ENCODE results near the gene ADCY2.
A peak's percentile ranks its signal among the peaks of the same experiment; 100 is the strongest.

The ADCY2 gene

GRCh38 chr5:7749626-7750025, 353.7 kb downstream of the ADCY2 start:
- DNase-seq (ENCODE audit: low read depth): no peak

- DNase-seq (ENCODE audit: low read depth): no peak
Observed at GRCh38 chr5:7751874-7752273, 355.9 kb downstream of the ADCY2 start.

- DNase-seq (ENCODE audit: low read depth): no peak
Observed at GRCh38 chr5:7753181-7753580, 357.2 kb downstream of the ADCY2 start.

DNA sequence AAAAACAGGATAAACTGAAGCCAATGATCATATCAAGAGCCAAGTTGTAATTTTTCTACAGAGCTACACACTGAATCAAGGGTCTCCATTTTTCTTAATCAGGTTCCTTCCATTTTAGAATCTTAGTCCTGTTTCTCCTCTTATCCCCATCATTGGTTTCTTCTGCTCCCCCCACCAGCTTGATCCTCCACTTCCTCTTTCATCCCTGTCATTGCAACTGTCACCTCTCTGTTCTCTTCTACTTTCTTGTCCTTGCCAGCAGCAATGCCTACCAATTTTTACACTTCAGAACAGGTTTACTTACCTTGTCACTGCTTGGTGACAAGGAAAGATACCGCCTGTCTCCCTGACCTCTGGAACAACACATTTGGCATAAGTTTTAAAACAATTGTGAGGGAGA, 357.7 kb downstream of the ADCY2 start:
- DNase-seq (ENCODE audit: low read depth): no peak

- no peak for DNase-seq (ENCODE audit: low read depth)
Observed at GRCh38 chr5:7754490-7754889, 358.6 kb downstream of the ADCY2 start.

- DNase-seq (ENCODE audit: low read depth): peak; percentile 23
Observed at GRCh38 chr5:7754997-7755596, 359.2 kb downstream of the ADCY2 start.

DNA sequence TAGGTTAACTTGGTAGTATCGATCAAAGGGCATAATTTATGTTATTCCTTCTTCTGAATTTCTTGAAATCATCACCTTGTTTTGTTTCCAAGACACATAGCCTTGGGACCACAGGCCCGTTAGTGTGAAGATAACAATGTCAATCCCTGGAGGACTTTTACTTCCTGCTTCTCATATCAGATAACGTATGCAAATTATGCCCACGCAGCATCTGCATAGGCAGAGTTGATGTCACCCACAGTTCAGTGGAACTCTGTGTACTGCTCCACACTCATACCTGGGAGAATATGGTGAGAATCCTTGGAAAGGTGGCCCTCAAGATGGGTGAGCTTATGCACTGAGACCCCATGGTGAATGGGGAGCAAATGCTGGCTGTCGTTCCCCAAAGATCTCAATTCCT, 360.0 kb downstream of the ADCY2 start:
- no peak for DNase-seq (ENCODE audit: low read depth)

- DNase-seq (ENCODE audit: low read depth): no peak
Observed at GRCh38 chr5:7756453-7756852, 360.5 kb downstream of the ADCY2 start.

DNA sequence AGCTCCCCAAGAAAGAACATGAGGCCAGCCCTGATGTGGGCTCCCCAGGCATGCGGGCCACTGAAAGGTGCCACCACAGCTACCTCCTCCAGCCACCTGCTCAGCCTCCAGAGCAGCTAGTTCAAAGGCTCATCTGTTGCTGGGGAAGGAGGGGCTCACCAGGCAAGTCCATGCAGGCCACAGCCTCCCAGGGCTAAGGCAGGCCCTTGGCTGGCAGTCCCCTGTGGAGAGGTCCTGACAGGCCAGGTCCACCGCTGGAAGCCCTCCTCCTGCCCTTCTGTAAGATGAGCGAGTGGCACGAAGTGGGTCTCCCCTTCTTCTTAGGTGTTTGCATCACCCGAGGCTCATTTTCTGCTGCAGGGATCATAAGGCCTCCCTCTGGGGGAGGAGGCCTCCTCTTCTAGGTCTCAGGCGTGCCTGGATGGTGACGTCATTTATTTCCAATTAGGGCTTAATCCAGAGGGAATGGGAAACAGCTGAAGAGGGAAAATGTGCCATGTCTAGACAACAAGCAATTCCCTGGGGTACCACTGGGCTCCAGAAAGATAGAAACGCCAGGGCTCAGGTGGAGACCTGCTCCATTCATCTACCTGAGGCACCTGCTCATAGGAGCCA, 363.4 kb downstream of the ADCY2 start:
- DNase-seq (ENCODE audit: low read depth): no peak

DNA sequence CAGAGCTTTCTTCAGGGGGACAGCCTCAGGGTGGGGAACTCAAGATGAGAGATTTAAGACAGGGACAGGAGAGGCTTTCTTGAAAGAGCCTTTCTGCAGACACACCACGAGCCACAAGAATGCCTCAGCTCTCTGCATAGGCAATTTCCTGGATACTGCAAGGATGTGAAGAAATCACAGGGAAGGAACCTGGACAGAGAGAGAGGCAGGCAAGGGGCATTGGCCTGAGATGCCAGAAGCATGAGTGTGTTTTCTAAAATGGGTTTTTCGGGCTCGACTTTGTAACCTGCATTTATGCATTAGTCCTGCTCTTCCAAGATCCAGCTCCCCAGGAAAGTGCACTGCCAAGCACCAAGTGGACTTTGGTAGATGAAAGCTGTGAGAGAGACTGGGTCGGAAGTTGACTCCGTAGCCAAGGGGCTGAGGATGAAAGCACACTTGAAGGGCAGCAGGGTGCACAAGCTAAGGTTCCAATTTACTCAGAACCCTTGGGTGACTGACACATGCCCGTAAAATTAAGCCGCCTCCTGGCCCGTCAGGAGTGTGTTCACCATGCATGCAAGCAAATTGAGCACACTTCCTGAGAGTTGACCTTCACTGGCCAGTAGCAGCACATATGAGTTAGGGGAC, 364.1 kb downstream of the ADCY2 start:
- DNase-seq (ENCODE audit: low read depth): no peak

GRCh38 chr5:7762267-7762666, 366.3 kb downstream of the ADCY2 start:
- no peak for DNase-seq (ENCODE audit: low read depth)

GRCh38 chr5:7763621-7764072, 367.7 kb downstream of the ADCY2 start:
- no peak for DNase-seq (ENCODE audit: low read depth)

DNA sequence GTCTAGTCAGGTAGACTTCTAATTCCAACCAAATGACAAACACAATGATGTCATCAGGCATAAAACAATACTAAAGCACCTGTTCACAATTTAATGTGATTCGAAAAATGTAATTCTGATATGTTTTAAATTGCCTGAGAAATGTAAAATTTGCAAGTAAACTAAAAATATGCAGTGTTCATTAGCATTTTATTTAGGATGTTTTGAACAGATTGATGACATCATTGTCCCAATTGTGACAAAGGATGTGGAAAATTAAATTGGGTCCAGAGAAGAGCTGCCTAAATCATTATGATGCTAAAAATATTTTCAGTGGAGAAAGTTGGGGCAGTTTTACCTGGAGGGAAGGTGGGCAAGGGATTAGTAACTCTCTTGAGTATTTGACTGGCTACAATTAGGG, 368.5 kb downstream of the ADCY2 start:
- DNase-seq (ENCODE audit: low read depth): no peak

- DNase-seq (ENCODE audit: low read depth): no peak
Observed at GRCh38 chr5:7770436-7770835, 374.5 kb downstream of the ADCY2 start.

DNA sequence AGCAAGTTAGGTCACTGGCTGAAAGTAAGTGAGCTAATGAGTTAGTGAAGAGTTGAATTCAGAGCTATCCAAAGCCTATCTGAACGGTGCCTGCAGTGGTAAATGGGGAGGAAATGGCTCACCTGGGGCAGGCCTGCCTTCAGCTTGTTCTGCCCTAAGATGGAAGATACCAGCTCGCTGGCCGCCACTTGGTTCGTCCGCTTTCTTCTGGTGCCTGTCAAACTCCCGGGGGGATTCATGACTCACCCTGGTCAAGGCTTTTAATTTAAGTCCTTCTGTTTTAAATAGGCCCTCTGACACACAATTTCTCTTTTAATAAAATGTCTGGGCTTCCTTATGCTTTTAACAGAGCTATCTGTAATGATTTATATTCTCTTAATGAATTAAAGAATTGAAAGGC, 376.2 kb downstream of the ADCY2 start:
- DNase-seq (ENCODE audit: low read depth): no peak

DNA sequence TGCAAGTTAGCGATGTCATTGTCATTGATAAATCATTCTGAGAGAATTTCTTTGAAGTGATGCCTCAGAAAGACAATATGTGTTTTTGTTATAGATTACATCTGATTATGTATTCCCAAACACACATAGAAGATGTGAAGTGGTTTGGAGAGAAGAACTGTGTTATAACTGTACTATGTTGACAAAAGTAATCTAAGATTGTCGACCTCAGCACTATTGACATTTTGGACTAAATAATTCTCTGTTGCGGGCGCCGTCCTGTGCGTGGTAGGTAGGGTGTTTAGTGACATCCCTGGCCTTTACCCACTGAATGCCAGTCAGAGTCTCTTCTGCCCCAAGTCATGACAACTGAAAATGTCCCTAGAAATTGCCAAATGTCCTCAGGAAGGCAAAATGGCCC, 377.2 kb downstream of the ADCY2 start:
- no peak for DNase-seq (ENCODE audit: low read depth)

- DNase-seq (ENCODE audit: low read depth): no peak
Observed at GRCh38 chr5:7776442-7776841, 380.5 kb downstream of the ADCY2 start.

DNA sequence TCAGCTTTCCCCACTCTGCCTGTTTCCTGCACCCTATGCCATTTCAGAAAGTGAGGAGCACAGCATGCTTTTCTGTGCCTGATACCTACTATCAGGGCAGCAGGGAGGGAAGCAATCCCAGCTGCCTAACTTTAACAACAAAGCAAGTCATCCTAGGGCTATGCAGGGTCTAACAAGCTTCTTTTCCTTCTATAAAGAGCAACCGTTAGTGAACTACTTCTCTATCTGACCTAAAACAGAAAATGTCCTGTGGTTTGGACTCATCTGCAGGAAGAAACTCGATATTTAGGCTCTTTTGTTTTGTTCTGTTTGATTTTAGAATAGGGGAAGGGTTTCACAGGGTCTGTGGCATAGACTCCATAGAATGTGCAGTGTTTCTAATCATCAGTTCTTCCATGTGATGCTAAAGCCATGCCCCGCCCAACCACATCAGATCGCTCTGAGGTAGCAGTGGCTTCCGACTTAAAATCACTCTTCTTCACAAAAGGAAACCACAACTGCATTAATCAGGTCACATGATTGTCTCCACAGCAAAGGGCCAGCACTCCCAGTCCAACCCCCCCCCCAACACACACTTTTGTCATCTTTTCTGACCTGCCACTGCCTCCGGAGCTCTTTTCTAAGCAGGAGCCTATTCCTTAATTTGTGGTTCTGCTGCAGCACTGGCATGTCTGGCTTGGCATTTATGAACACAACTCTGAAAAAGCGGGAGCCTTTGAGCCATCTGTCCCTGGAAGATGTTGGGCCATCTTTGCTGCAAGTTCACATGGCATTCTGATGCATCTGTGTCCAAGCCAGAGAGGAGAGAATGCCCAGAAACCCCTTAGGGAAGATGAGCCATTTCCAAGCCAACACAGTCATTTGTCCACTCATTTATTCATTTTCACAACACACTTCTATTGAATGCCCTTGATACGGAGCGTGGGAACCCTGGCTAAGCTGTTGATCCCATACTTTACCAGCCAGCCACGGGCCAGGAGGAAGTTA, 383.4 kb downstream of the ADCY2 start:
- DNase-seq (ENCODE audit: low read depth): no peak

DNA sequence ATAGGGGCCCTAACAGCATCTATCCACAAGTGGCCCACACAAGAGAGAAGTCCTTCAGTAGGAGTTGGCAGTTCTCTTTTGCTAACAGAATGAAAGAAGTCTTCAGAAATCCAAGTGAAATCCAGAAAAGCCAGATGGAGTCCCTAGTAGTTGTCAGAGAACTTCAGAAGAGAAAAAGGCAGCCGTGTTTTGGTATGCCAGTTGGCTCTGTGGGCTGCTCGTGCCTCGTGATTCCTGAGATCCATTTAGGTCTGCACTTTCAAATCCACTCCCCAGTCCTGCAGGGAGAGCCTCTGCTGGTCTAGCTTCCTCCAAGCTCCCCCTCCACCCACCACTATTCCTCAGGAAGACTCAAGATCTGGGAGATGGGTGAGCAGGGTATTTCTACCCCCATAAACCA, 386.0 kb downstream of the ADCY2 start:
- no peak for DNase-seq (ENCODE audit: low read depth)

- no peak for DNase-seq (ENCODE audit: low read depth)
Observed at GRCh38 chr5:7784683-7785380, 388.9 kb downstream of the ADCY2 start.

DNA sequence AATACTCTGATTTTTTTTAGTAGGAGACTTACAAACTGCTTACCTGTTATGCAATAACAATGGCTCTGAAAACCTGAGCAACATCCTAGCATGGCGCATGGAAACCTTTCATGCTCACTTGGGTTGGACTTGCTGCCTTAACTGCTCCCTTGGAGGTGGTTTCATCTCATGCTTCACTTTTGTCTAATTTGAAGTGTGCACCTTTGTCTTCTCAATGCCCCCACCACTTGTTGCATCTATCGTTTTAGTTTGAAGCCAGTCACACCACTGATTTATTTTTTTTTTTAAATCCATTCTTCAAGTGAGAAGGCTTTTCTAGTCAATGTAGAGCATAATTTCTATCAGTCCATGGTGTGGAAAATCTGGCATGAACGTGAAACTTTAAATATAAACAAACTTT, 391.8 kb downstream of the ADCY2 start:
- DNase-seq (ENCODE audit: low read depth): no peak

- DNase-seq (ENCODE audit: low read depth): no peak
Observed at GRCh38 chr5:7789567-7789966, 393.6 kb downstream of the ADCY2 start.

Data from ELR (cell line).